Measurements from ENCODE around the gene TCF7L1. TPM values are rescaled to one million over a fixed set of nuclear protein-coding genes. Genes with fewer than 3 reads are reported as not detected.

The TCF7L1 gene
- total RNA-seq, 1 donor from 2014 or later: 0.19 TPM

Other genes with a start within 250 kb of the TCF7L1 start
- gene TMSB10, start 227.7 kb upstream of the TCF7L1 start, total RNA-seq: 2,196 and 2,218 TPM in 2 replicates
- gene KCMF1, start 162.2 kb upstream of the TCF7L1 start, total RNA-seq: 98.1 and 101 TPM in 2 replicates
- gene TGOLN2, start 194.6 kb downstream of the TCF7L1 start, total RNA-seq: 89.6 and 94.1 TPM in 2 replicates
- 21.0 and 25.0 TPM in 2 replicates for gene RETSAT, start 221.1 kb downstream of the TCF7L1 start, total RNA-seq
- 16.7 and 18.2 TPM in 2 replicates for gene ELMOD3, start 221.4 kb downstream of the TCF7L1 start, total RNA-seq